Gastrocnemius medialis (tissue), 4 donors: Measurements from ENCODE around the gene CGB3.

Experiments used
- POLR2A ChIP-seq, 2 donors: fragments of 450-650 bp; IDR thresholded peaks; one replicate each; pipeline ENCODE4 v1.6.1; 2017; ENCODE audit warnings: antibody characterized with exemption in 2 of 2, mild to moderate bottlenecking in 2 of 2, moderate library complexity in 2 of 2
- TF ChIP-seq, protein P1 (sequence below), 5 experiments: fragments of 450-650 bp in 3 of 5; fragments of 200-600 bp in 2 of 5; sonication (generic) in 2 of 5; IDR thresholded peaks in 4 of 5; conservative IDR thresholded peaks in 1 of 5; 1 replicate in 4 of 5; 2 replicates in 1 of 5; pipeline ENCODE4 v1.5.1; 2016 to 2019; ENCODE audit warnings: antibody characterized with exemption in 5 of 5, mild to moderate bottlenecking in 3 of 5, moderate library complexity in 3 of 5

- TF ChIP-seq, protein P1, sequence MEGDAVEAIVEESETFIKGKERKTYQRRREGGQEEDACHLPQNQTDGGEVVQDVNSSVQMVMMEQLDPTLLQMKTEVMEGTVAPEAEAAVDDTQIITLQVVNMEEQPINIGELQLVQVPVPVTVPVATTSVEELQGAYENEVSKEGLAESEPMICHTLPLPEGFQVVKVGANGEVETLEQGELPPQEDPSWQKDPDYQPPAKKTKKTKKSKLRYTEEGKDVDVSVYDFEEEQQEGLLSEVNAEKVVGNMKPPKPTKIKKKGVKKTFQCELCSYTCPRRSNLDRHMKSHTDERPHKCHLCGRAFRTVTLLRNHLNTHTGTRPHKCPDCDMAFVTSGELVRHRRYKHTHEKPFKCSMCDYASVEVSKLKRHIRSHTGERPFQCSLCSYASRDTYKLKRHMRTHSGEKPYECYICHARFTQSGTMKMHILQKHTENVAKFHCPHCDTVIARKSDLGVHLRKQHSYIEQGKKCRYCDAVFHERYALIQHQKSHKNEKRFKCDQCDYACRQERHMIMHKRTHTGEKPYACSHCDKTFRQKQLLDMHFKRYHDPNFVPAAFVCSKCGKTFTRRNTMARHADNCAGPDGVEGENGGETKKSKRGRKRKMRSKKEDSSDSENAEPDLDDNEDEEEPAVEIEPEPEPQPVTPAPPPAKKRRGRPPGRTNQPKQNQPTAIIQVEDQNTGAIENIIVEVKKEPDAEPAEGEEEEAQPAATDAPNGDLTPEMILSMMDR (IDR thresholded peaks at IDR 0.05 in 4 of 5, conservative IDR thresholded peaks at IDR 0.05 in 1 of 5) = no peak
- TF ChIP-seq POLR2A (IDR thresholded peaks at IDR 0.05) = no peak
Observed at GRCh38 chr19:49022116-49022515, 2.0 kb downstream of the CGB3 start.
